NCI-H82 treated with DMSO at 0.1 percent for 48 hours (cell line): ENCODE measurements around the gene PRR27.
A peak's percentile ranks its signal among the peaks of the same experiment; 100 is the strongest.

Experiments used
- DNase-seq: peaks from one replicate; lab custom pipeline; 2025; ENCODE audit not compliant: unreplicated experiment; lab: John Stamatoyannopoulos, UW

PRR27 gene

DNA sequence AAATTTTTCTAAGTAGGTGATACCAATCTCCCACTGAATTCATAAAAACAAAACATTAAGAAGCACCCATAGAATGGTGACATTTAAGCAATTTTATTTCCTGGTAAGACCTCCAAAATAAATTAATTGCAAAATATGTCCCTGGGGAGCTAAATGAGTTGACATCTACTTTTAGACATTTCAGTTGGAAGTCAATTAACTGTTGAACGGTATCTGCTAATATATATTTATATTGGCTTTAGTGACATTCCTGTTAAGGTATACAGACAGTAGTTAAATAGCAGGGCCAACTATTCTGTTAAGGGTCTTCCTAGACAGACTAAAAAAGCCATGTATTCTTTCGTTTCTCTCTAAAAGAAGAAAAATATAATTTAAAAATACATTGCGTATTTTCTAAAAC lies at the start of gene PRR27:
PRR27 (plus strand) TSS at position 301 of the 400 bp plus-strand sequence. CDS start 139 bp downstream, outside the sequence.
- no peak for DNase-seq

DNA sequence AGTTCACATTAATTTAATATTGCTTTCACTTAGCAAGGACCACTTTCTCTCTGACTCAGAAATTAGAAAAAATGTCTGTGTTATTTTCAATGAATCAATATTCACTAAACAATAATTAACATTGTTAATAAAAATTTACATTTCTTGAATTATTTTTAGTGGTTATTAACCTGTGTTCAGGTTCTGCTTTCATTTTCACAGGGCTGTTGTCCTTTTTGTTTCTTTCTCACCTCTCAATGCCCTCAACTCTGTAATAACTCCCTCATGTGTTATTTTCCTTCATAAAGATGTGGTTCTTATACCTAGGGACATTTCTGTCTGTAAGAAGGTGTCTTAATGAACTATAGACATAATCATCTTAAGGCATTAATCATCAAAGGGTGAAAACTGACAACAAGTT lies 43.1 kb upstream of the PRR27 start:
- no peak for DNase-seq

DNA sequence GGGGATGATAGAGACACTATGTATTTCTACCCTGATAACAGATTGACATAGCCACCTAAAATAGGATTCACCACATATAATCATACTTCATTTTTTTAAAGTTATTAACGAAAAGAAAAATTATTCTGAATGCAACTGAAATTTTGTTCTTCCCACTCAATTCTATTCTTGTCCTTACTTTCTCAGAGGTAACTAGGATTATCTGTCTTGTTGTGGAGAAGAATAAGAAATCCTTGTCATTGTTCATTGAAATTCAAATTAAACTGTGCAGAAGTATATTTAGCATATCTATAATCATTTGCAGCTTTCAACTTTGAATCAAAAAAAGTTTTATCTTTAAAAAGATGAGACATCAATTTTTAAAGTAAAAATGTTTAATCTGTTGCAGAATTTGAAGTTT lies 40.4 kb upstream of the PRR27 start:
- DNase-seq: no peak

DNA sequence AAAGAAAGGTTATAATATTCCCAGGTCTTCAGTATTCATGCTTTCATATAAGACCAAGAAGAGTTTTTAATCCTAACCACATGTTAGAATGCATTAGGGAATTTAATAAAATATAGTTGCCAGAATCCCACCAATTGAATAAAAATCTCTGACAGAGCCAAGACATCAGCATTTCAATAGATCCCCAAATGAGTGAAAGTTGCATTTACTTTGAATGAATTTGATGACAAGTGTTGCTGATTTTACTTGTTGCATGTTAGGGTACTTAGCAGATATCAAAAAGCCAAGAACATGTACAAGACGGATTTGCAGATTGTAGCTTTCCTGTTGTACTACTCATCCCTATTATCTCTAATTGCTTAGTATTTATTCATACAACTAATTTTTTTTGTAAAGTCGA lies 39.9 kb upstream of the PRR27 start:
- no peak for DNase-seq

- DNase-seq: no peak
These were observed 33.7 kb upstream of the PRR27 start for GRCh38 chr4:70120323-70120722.

DNA sequence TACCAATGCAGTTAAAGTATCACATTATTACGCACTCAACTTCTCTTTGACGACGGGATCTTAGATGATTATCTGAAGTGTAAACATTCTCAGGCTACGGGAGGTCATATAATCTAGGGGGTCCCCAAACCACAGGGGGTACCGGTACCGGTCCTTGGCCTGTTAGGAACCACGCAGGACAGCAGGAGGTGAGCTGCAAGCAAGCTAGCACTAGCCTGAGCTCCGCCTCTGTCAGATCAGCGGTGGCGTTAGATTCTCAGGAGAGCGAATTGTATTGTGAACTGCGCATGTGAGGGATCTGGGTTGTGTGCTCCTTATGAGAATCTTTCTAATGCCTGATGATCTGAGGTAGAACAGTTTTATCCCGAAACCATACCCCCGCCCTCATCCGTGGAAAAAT lies 20.6 kb upstream of the PRR27 start:
- DNase-seq: no peak

GRCh38 chr4:70138751-70139150 lies 15.3 kb upstream of the PRR27 start:
- DNase-seq: no peak

DNA sequence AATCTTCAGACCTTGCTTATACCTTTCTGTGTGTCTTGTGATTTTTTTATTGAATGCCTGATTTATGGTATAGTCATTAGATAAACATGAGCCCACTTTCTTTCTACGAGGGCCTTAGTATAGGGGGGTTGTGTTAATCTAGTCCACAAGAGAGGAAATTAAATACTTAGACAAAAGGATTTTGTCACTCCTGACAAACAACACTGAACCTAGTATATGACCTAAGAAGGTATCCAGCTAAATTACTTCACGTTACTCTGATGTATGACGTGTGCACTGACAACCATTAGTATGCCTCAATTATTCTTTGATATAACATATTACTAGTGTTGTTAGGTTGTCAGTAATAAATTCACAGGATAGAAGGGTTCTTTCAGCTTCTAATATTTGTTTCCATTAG lies 2.8 kb upstream of the PRR27 start:
- no peak for DNase-seq

DNA sequence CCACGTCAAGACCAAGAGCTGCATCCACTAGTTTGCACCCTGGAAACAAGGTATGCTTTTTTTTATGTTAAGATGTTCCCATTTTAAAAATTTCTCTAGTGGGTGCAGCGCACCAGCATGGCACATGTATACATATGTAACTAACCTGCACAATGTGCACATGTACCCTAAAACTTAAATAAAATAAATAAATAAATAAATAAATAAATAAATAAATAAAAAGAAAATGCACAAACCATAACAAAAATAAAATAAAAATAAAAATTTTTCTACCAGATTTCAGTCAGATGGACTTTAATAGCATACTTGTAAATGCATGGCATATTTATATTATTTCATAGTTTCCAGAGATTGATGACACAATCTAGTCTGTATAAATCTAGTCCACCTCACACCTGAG lies 1.9 kb upstream of the PRR27 start:
- no peak for DNase-seq

GRCh38 chr4:70158576-70158975 lies 4.5 kb downstream of the PRR27 start:
- DNase-seq: no peak

GRCh38 chr4:70177090-70177489 lies 23.1 kb downstream of the PRR27 start:
- DNase-seq: no peak

DNA sequence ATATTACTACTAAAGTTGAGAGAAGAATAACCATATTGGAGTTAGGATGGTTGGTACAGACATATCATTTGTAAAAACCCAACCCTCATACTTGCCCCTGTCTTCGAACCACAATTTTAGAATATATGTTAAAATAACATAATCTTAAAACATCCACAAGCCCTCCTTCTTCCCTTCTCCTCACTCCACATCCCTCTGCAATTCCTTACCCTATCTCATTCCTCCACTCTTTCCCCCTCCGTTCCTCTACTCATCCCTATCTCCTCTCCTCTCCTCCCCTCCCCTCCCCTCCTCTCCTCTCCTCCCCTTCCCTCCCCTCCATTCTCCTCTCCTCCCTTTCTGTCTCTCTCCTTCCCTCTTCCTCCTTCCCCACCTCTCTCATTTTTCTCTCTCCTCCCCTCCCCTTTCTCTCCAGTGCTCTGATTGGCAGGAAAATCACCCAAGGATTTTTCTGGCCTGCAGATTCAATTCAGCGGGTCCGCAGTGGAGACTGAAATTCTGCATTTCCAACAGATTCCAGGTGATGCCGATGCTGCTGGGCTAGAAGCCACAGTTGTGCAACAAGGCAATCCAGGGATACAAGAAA lies 24.1 kb downstream of the PRR27 start:
- no peak for DNase-seq

GRCh38 chr4:70179811-70180210 lies 25.8 kb downstream of the PRR27 start:
- DNase-seq: no peak

DNA sequence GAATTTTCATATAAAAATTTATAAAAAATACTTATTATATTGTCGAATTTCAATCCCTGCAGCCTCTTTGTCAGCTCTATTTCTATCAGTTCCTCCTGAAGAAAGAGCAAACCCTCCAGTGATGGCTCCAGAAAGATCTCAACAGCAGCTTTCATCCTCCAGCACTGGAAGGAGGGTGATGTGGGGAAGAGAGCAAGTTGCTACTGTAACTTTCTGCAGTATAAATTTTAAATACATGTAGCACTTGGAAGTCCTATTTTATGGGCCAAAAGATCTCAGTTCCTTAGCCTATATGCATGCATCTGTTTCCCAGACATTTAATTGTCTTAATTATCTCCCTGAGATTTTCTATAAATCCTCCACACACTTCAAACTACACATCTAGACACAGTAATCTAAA lies 27.8 kb downstream of the PRR27 start:
- DNase-seq: no peak

DNA sequence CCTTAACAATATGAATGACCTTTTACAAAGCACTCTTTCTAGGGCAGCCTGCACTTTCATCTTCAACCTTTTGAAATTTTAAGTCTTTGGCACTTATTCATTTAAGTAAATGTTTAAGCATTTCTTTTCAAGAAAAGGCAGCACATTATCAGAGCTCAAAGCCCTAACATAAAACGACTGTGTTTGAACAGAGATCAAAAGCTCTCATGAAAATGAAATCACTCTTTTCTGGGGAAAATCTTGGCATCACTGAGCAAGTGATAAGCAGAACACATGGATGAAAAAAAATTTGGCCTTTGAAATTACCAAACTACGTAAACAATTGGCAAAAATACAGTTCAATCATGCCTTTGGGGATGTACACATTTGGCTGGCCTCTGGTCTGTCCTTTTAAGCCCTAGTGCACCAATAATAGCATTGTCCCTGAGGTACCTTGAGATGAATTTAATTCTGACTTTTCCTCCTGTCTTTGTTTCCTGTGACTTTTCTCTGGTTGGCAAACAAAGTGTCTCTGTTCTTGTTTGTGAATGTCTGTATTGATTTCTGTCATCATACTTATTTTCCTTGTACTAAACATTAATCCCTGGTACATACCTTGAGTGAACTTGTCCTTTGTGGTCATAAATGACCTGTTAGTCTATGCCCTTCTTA lies 28.6 kb downstream of the PRR27 start:
- DNase-seq: no peak

DNA sequence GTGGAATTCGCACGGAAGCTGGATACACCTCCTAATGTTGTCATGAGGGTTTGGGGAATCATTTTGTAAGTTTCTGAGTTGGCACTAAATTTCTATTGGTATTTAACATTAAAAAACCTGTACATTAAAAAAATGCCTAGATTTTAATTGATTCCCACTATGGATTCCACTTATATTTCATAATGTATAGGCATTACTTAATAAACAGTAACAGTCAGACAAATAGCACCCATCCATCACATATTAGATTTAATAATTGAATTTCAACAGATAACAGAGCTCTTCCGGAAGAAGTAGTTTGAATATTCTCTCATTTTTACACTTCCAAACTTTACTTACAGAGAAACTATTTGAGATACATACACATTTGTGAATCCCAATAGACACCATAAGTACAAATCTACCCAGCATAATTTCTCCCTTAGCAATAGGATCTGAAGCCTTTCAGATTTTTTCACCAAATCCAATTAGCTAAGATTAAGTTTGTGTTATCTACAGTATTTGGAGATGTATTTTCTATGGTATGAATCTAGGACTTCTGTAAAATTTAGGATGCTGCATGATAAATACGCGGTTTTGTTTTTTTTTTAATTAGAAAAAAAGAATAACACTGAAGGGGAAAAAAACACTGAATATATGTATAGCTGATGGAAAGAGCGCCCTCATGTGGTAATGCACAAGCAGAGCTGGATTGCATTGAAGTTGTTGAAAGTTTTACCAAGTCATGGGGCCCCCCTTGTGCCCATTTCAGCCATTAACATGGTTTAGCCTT lies 29.3 kb downstream of the PRR27 start:
- peak; percentile 39 for DNase-seq

DNA sequence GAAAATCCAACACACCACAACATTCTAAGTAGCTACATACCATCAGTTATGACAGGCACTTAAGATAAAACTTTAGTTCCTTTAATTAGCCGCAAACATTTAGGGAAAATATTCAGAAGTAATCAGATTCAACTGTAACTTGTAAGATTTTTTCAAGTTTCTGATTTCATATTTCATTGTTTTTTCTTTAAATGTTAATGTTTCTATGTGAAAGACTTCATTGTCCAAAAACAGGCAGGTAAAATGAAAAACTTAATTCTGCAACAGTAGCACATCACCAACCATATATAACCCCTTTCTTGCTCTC lies 29.9 kb downstream of the PRR27 start:
- DNase-seq: no peak

DNA sequence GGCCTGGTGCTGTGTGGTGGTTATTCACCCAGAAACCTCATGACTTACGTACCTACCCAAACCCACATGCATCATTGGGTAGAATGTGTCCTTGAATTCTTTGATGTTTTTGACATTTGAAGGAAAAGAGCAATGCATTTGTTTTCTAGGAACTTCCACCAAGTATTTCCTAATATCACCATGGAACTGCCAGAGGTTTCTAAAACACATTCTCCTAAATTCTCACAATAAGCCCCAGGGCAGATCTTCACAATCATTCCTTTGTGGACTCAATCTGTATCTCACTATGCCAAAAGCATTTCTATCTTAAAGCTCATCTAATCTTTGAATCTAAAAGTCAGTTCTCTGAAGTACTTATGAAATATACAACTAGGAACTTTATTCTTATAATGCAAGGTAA lies 33.2 kb downstream of the PRR27 start:
- DNase-seq: no peak

DNA sequence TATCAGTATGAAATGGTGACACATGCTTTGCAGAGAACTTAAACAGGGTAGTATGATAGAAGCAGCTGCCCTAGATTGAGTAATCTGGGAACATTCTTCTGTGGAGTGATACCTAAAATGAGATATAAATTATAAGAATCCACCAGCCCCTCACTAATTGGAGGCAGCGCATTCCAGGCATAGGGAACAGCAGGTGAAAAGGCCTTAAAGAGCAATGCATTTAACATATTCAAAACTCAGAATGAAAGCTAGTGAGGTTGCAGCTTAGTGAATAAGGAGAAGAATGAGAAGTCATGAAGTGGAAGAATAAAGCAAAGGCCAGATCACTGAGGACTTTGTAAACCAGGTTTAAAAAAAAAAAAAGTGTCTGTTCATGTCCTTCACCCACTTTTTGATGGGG lies 36.5 kb downstream of the PRR27 start:
- DNase-seq: no peak

GRCh38 chr4:70191647-70192046 lies 37.6 kb downstream of the PRR27 start:
- no peak for DNase-seq

DNA sequence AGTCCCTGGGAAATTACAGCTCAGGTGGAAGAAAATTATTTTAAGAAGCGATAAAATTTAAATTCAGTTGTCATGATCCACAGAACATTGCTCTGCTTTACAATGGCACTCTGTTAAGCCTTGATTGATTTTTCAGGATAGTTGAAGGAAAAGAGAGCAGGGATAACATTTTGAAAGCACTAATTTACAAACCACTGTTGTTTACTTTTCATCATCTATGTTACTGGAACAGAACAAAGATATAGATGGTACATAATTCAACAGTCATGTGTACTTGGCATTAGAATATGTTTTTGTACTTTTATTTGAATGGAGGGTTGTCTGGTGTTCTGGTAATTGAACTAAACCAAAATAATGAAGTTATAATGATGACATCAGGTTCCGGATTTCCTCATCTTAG lies 38.9 kb downstream of the PRR27 start:
- DNase-seq: no peak

GRCh38 chr4:70195425-70195824 lies 41.4 kb downstream of the PRR27 start, which contains the start of gene ODAM:
TSS of gene ODAM (plus strand) at chr4:70195725. CDS start at chr4:70196544, 819 bp downstream.
- DNase-seq: no peak
